Measurements from ENCODE around the gene TMBIM4. TPM values are rescaled to one million over a fixed set of nuclear protein-coding genes. Genes with fewer than 3 reads are reported as not detected.
A peak's percentile ranks its signal among the peaks of the same experiment; 100 is the strongest.

The TMBIM4 gene
- total RNA-seq, 1 donor from 2014 or later = 154 TPM

GRCh38 chr12:66103016-66103913 is 66.5 kb downstream of the TMBIM4 start:
- H3K36me3 ChIP-seq = no peaks in the 10 kb centered on the region
- no peak for TF ChIP-seq CTCF (IDR thresholded peaks at IDR 0.05)
- H3K4me1 ChIP-seq = no peaks in the 10 kb centered on the region
- no peaks in the 10 kb centered on the region for H3K9me3 ChIP-seq
- peaks cover 6% of the 10 kb centered on the region for H3K27me3 ChIP-seq
- intact Hi-C loops (cut with DNase I) = no loop called here
- H3K4me3 ChIP-seq = no peak overlapping the region
- ATAC-seq (no peak), DNase-seq (no peak)
- H3K27ac ChIP-seq = no peak overlapping the region

GRCh38 chr12:66092559-66093269 is 77.1 kb downstream of the TMBIM4 start:
- DNase-seq (no peak), ATAC-seq (no peak)
- intact Hi-C loops (cut with DNase I) = no loop called here
- Histone ChIP-seq H3K4me3 (no peak overlapping the region), H3K36me3 (no peaks in the 10 kb centered on the region), H3K27me3 (peaks cover 4% of the 10 kb centered on the region), H3K27ac (no peak overlapping the region), H3K9me3 (no peaks in the 10 kb centered on the region), H3K4me1 (no peaks in the 10 kb centered on the region)
- TF ChIP-seq CTCF (IDR thresholded peaks at IDR 0.05) = no peak

GRCh38 chr12:66090157-66090556 is 79.6 kb downstream of the TMBIM4 start:
- H3K9me3 ChIP-seq = no peaks in the 10 kb centered on the region
- H3K4me1 ChIP-seq = no peaks in the 10 kb centered on the region
- DNase-seq (no peak), ATAC-seq (no peak)
- intact Hi-C loops (cut with DNase I) = no loop called here
- TF ChIP-seq CTCF (IDR thresholded peaks at IDR 0.05) = no peak
- H3K4me3 ChIP-seq = no peak overlapping the region
- no peaks in the 10 kb centered on the region for H3K36me3 ChIP-seq
- H3K27ac ChIP-seq = no peak overlapping the region
- peaks cover 4% of the 10 kb centered on the region for H3K27me3 ChIP-seq

GRCh38 chr12:66087365-66087943 is 82.3 kb downstream of the TMBIM4 start:
- no peaks in the 10 kb centered on the region for H3K9me3 ChIP-seq
- TF ChIP-seq CTCF (IDR thresholded peaks at IDR 0.05) = peak; percentile 78
- peak; percentile 86 for ATAC-seq
- no peaks in the 10 kb centered on the region for H3K36me3 ChIP-seq
- H3K27ac ChIP-seq = no peak overlapping the region
- H3K4me3 ChIP-seq = no peak overlapping the region
- no peak for DNase-seq
- peaks cover 4% of the 10 kb centered on the region for H3K27me3 ChIP-seq
- no peaks in the 10 kb centered on the region for H3K4me1 ChIP-seq
- intact Hi-C loops (cut with DNase I) = no loop called here

GRCh38 chr12:66085998-66086397 is 83.8 kb downstream of the TMBIM4 start:
- no peaks in the 10 kb centered on the region for H3K9me3 ChIP-seq
- no peaks in the 10 kb centered on the region for H3K36me3 ChIP-seq
- H3K4me3 ChIP-seq = no peak overlapping the region
- no peak for TF ChIP-seq CTCF (IDR thresholded peaks at IDR 0.05)
- no peaks in the 10 kb centered on the region for H3K4me1 ChIP-seq
- no peak overlapping the region for H3K27ac ChIP-seq
- DNase-seq (no peak), ATAC-seq (no peak)
- intact Hi-C loops (cut with DNase I) = no loop called here
- peaks cover 4% of the 10 kb centered on the region for H3K27me3 ChIP-seq

Other genes starting within 250 kb of the TMBIM4 start
- 17.1 TPM for gene LLPH, start 39.2 kb downstream of the TMBIM4 start, total RNA-seq
- gene IRAK3, start 19.2 kb upstream of the TMBIM4 start, total RNA-seq = 44.6 TPM
- 6.9 TPM for gene HELB, start 132.5 kb upstream of the TMBIM4 start, total RNA-seq

Data from upper lobe of right lung (tissue), 1 donor.